Measurements from ENCODE around the gene PLCG1. TPM values are rescaled to one million over a fixed set of nuclear protein-coding genes. Genes with fewer than 3 reads are reported as not detected.

The PLCG1 gene
- total and polyA plus RNA-seq, 11 donors: 32.5 to 72.2 (median 52.8) TPM

- Histone ChIP-seq H3K9me3 (no peaks in the 10 kb centered on the region), H3K4me1 (peaks cover 6 to 44% (median 37%) of the 10 kb centered on the region in 12 donors), H3K27me3 (no peaks in the 10 kb centered on the region), H3K36me3 (peaks cover 0 to 100% (median 93%) of the 10 kb centered on the region in 9 donors), H3K27ac (peak overlapping the region in 3 of 12 donors; percentile 12 to 78 (median 42)), H3K4me3 (no peak overlapping the region)
- no peak for TF ChIP-seq POLR2A (IDR thresholded peaks at IDR 0.05)
- TF ChIP-seq, protein P1, sequence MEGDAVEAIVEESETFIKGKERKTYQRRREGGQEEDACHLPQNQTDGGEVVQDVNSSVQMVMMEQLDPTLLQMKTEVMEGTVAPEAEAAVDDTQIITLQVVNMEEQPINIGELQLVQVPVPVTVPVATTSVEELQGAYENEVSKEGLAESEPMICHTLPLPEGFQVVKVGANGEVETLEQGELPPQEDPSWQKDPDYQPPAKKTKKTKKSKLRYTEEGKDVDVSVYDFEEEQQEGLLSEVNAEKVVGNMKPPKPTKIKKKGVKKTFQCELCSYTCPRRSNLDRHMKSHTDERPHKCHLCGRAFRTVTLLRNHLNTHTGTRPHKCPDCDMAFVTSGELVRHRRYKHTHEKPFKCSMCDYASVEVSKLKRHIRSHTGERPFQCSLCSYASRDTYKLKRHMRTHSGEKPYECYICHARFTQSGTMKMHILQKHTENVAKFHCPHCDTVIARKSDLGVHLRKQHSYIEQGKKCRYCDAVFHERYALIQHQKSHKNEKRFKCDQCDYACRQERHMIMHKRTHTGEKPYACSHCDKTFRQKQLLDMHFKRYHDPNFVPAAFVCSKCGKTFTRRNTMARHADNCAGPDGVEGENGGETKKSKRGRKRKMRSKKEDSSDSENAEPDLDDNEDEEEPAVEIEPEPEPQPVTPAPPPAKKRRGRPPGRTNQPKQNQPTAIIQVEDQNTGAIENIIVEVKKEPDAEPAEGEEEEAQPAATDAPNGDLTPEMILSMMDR (IDR thresholded peaks at IDR 0.05): no peak
- ATAC-seq: no peak
- intact Hi-C loops (cut with DNase I): loop anchor here in 8 of 10 donors (5.0 to 10.0 kb wide), 7 partner anchors 33 to 244 kb away; partner anchors contain the start of genes PLCG1 (in 2 of the 8) and ZHX3 (in 2 of the 8)
- peak in 3 of 5 donors; percentile 1 to 26 (median 14) for DNase-seq
- WGBS, 4 donors: 86 to 91% (median 88%) methylated on average over 6 of the region's 6 CpGs
Observed at GRCh38 chr20:41170386-41171105, 33.2 kb downstream of the PLCG1 start.

GRCh38 chr20:41171736-41172295 lies 34.5 kb downstream of the PLCG1 start:
- DNase-seq (peak in 1 of 5 donors; percentile 5), ATAC-seq (no peak)
- Histone ChIP-seq H3K27ac (peak overlapping the region; percentile 59 to 93 (median 79)), H3K4me1 (peaks cover 6 to 57% (median 46%) of the 10 kb centered on the region in 12 donors), H3K4me3 (no peak overlapping the region), H3K36me3 (peaks cover 0 to 100% (median 90%) of the 10 kb centered on the region in 9 donors), H3K9me3 (no peaks in the 10 kb centered on the region), H3K27me3 (no peaks in the 10 kb centered on the region)
- WGBS, 4 donors: 23 to 52% (median 41%) methylated on average over 3 of the region's 3 CpGs
- TF ChIP-seq POLR2A (IDR thresholded peaks at IDR 0.05): no peak
- TF ChIP-seq, protein P1 (IDR thresholded peaks at IDR 0.05): no peak
- intact Hi-C loops (cut with DNase I): loop anchor here (2.0 to 10.0 kb wide), 12 partner anchors 35 to 243 kb away; partner anchors contain the start of genes PLCG1 (in 3 of the 10), ZHX3 (in 2 of the 10) and LPIN3 (in 1 of the 10)

GRCh38 chr20:41172296-41173140 lies 35.2 kb downstream of the PLCG1 start:
- Histone ChIP-seq H3K27me3 (no peaks in the 10 kb centered on the region), H3K4me3 (no peak overlapping the region), H3K9me3 (no peaks in the 10 kb centered on the region), H3K27ac (peak overlapping the region; percentile 59 to 93 (median 80)), H3K36me3 (peaks cover 0 to 97% (median 83%) of the 10 kb centered on the region in 9 donors), H3K4me1 (peaks cover 10 to 64% (median 49%) of the 10 kb centered on the region in 12 donors)
- ATAC-seq (peak; percentile 1 to 16 (median 8)), DNase-seq (peak in 3 of 5 donors; percentile 19 to 57 (median 21))
- intact Hi-C loops (cut with DNase I): loop anchor here (1.0 to 10.0 kb wide), 16 partner anchors 35 to 242 kb away; partner anchors contain the start of genes LPIN3 (in 7 of the 10), PLCG1 (in 3 of the 10) and ZHX3 (in 3 of the 10)
- WGBS, 4 donors: 36 to 59% (median 55%) methylated on average over 13 to 18 of the region's 18 CpGs
- TF ChIP-seq, protein P1 (IDR thresholded peaks at IDR 0.05): no peak
- TF ChIP-seq POLR2A (IDR thresholded peaks at IDR 0.05): no peak
